GM13977 (cell line): ENCODE data around the gene GGN.

Source experiments
- DNase-seq: peaks from one replicate; pipeline ENCODE4 v3.0.0; 2012; ENCODE audit warnings: low spot score
- CTCF ChIP-seq: IDR thresholded peaks from 2 replicates; pipeline ENCODE4 v1.5.1; 2012; ENCODE audit warnings: mild to moderate bottlenecking, control low read depth; ENCODE audit not compliant: insufficient read depth; ENCODE audit errors: extremely low read depth, missing control alignments
- in situ Hi-C: fragments of 300-500 bp; cut with MboI; formaldehyde crosslinking; loops from one replicate; pipeline ENCODE4 v1.12.0; 2022; ENCODE audit warnings: low sequenced_read_pairs, low pct_unique_long_range_greater_than_20kb, mixed read lengths, inconsistent platforms; ENCODE audit not compliant: unreplicated experiment

The GGN gene

GRCh38 chr19:38377052-38377451, 10.8 kb downstream of the GGN start:
- TF ChIP-seq CTCF = no peak
- in situ Hi-C loops = no loop called here
- no peak for DNase-seq

GRCh38 chr19:38376576-38376975, 11.3 kb downstream of the GGN start:
- in situ Hi-C loops = no loop called here
- no peak for TF ChIP-seq CTCF
- DNase-seq = no peak

DNA sequence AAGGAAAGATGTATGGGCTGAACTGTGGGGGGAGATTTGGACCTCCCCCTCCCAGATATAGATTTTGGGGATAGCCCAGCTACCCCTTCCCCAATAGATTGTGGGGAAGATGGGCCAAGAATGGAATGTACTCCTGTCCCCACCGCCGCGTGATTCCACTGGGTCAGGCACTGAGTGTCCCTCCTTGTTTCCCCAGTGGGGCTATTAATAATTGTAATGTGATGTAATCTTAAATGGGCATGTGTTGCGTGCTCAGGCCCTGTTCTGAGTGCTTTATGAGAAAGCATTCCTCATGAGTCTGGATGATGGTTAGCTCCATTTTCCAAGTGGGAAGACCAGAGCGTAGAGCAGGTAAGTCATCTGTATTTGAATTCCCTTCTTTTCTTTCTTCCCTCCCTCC, 12.1 kb downstream of the GGN start:
- in situ Hi-C loops = no loop called here
- no peak for TF ChIP-seq CTCF
- no peak for DNase-seq

DNA sequence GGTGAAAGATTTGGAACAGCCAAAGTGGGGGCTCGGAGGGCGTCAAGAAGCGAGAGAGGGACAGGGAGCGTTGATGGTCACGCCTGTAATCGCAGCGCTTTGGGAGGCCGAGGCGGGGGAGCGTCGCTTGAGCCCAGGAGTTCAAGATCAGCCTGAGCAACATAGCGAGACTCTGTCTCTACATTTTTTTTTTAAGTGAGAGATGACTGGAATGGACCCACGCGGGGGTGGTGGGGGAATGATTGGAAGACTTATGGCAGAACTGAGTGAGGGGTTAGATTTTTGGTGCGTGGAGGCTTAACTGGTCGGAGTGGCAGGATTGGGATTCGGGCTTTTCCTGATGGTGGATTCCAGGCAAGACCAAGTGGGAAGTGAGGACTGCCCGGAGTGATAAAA, 12.7 kb downstream of the GGN start:
- DNase-seq = no peak
- no peak for TF ChIP-seq CTCF
- in situ Hi-C loops = no loop called here

DNA sequence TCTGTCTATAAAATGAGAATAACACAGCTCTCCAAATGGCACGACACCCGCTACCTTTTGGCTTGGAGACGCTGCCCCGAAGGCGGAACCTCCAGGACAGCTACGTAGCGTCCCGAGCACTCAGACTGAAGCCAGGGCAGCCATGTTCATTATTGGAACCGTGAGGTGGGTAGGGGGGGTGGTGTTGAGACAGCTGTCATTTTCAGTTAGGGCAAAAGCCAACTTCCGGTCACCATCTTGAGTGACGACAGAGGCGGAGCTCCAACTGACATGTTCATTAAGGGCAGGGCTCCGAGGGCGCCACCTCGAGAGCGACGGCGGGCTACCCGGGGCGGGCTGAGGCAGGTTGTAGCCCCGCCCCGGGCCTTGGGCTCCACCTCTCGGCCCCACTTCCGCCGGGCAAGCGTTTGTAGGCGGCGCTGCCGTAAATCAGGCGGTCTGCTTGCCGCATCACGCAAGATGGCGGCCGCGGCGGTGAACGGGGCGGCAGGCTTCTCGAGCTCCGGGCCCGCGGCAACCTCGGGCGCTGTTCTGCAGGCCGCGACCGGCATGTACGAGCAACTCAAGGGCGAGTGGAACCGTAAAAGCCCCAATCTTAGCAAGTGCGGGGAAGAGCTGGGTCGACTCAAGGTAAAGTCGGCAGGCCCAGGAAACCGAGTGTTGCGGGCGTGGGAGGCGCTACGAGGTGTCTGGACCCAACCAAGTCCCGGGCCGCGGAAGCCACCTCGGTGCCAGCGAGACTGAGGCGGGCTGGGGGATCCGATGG, 13.3 kb downstream of the GGN start, which contains the start of gene PSMD8:
PSMD8 (plus strand) TSS at position 240 of the 766 bp plus-strand sequence; CDS start at position 271, 31 bp downstream.
- DNase-seq = peak; percentile 99
- TF ChIP-seq CTCF = peak; percentile 16
- in situ Hi-C loops = no loop called here

- in situ Hi-C loops = no loop called here
- TF ChIP-seq CTCF = no peak
- DNase-seq = no peak
Measured at GRCh38 chr19:38373907-38374331, 13.9 kb downstream of the GGN start.
